ENCODE measurements around the gene STK11. TPM values are rescaled to one million over a fixed set of nuclear protein-coding genes. Genes with fewer than 3 reads are reported as not detected.

STK11 gene
- total and polyA plus RNA-seq, 2 experiments from 2014 or later = 19.4 to 96.5 TPM

DNA sequence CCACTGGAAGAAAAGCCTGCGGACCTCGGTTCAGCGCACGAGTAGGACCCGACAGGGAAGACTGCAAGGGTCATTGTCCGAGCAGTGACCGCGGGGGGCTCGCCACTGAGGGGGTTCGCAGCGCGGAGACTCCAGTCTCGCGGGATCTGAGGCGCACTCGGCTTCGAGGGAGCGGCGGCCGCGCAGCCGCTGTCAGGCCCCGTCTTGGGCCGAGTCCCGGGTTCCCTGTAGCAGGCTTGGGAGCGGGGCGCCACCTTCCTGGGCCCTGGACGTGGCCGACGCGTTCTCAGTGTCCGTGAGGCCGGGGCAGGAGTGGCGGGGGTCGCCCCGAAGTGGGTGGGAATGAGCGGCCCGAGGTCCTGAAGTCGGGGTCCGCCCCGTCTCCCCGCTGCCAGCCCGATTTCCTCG is 69.3 kb downstream of the STK11 start:
- peaks cover 48% of the 10 kb centered on the region for H3K4me1 Mint-ChIP-seq
- peaks cover 43% of the 10 kb centered on the region for H3K27me3 Mint-ChIP-seq (ENCODE audit: insufficient read depth, low read depth, poor library complexity)
- H3K4me3 Mint-ChIP-seq = peak overlapping the region; percentile 75
- Histone ChIP-seq H3K9me2 (ENCODE audit: insufficient read depth) (no peaks in the 10 kb centered on the region), H3K27me3 (ENCODE audit: insufficient read depth) (no peaks in the 10 kb centered on the region), H2AFZ (no peak overlapping the region), H3K4me1 (ENCODE audit: insufficient read depth) (peaks cover 31% of the 10 kb centered on the region), H3K4me3 (peak overlapping the region; percentile 88), H3K27ac (ENCODE audit: low read depth) (peak overlapping the region; percentile 91), H4K20me1 (replicated peaks; ENCODE audit: insufficient read depth) (peaks cover 34% of the 10 kb centered on the region), H3K36me3 (ENCODE audit: insufficient read depth) (peaks cover 31% of the 10 kb centered on the region), H3K4me2 (peak overlapping the region; percentile 97), H3F3A (replicated peaks; ENCODE audit: low read depth) (peaks cover 64% of the 10 kb centered on the region), H3K79me2 (replicated peaks; ENCODE audit: insufficient read depth) (peaks cover 47% of the 10 kb centered on the region)
- ATAC-seq (peak; percentile 13), DNase-seq (ENCODE audit: low spot score) (peak; percentile 65)
- peaks cover 58% of the 10 kb centered on the region for H3K36me3 Mint-ChIP-seq (ENCODE audit: low read depth)
- H3K9me3 Mint-ChIP-seq = no peaks in the 10 kb centered on the region; the same call in 2 of the 3 replicates
- H3K27ac Mint-ChIP-seq = peak overlapping the region; percentile 97
- TF ChIP-seq JUNB (IDR thresholded peaks at IDR 0.05; ENCODE audit: unreplicated experiment) (no peak), EZH2 (IDR thresholded peaks at IDR 0.05; ENCODE audit: low read depth, unreplicated experiment) (no peak), STAT1 (IDR thresholded peaks at IDR 0.05; ENCODE audit: unreplicated experiment) (no peak), ZNF331 (CRISPR knock-in tag; IDR thresholded peaks at IDR 0.05; ENCODE audit: low read depth) (no peak), CREB1 (CRISPR knock-in tag; IDR thresholded peaks at IDR 0.05; ENCODE audit: low read depth) (no peak), NANOG (IDR thresholded peaks at IDR 0.05; ENCODE audit: borderline replicate concordance) (no peak)

DNA sequence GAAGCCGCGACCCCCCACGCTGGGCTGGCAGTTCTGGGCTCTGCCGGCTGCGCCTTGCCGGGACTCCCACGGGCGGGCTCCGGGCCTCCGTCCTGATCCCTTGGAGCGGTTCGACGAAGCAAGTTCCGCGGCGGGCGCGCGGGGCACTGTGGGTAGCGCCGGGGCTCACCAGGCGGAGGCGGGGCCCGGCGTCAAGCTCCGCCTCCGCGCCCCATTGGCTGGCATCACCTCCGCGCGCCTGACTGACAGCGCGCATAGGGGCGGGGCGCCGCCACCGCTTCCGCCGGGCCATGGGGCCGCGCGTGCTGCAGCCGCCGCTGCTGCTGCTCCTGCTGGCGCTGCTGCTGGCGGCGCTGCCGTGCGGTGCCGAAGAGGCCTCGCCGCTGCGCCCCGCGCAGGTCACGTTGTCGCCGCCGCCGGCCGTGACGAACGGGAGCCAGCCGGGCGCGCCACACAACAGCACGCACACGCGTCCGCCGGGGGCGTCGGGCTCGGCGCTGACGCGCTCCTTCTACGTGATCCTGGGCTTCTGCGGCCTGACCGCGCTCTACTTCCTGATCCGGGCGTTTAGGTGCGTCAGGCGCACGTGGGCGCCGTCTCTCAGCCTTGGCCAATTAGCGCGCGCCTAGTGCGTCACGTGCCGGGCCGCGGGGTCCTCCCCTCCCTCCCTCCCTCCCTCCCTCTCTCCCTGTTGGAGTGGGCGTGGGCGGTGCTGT is 69.8 kb downstream of the STK11 start, which contains the start of gene FAM174C:
TSS of gene FAM174C (plus strand) at position 271 of the 716 bp plus-strand sequence. CDS start at position 291, 20 bp downstream.
- Mint-ChIP-seq H3K4me3 (peak within 1 kb of the TSS; percentile 77), H3K4me1 (peaks cover 48% of the 10 kb centered on the region), H3K27me3 (ENCODE audit: insufficient read depth, low read depth, poor library complexity) (peaks cover 44% of the 10 kb centered on the region), H3K36me3 (ENCODE audit: low read depth) (peaks cover 55% of the 10 kb centered on the region), H3K27ac (peak within 1 kb of the TSS; percentile 97), H3K9me3 (no peaks in the 10 kb centered on the region; the same call in 2 of the 3 replicates)
- Histone ChIP-seq H3K27ac (ENCODE audit: low read depth) (peak within 1 kb of the TSS; percentile 94), H3K79me2 (replicated peaks; ENCODE audit: insufficient read depth) (peaks cover 41% of the 10 kb centered on the region), H2AFZ (no peak within 1 kb of the TSS), H4K20me1 (replicated peaks; ENCODE audit: insufficient read depth) (peaks cover 29% of the 10 kb centered on the region), H3K9me2 (ENCODE audit: insufficient read depth) (no peaks in the 10 kb centered on the region), H3K4me1 (ENCODE audit: insufficient read depth) (peaks cover 26% of the 10 kb centered on the region), H3F3A (replicated peaks; ENCODE audit: low read depth) (peaks cover 62% of the 10 kb centered on the region), H3K36me3 (ENCODE audit: insufficient read depth) (peaks cover 29% of the 10 kb centered on the region), H3K4me2 (peak within 1 kb of the TSS; percentile 97), H3K4me3 (peak within 1 kb of the TSS; percentile 88), H3K27me3 (ENCODE audit: insufficient read depth) (no peaks in the 10 kb centered on the region)
- TF ChIP-seq POLR2AphosphoS5 (IDR thresholded peaks at IDR 0.05; ENCODE audit: low read depth) (peak; percentile 87), EZH2phosphoT487 (IDR thresholded peaks at IDR 0.05; ENCODE audit: unreplicated experiment) (no peak), NANOG (IDR thresholded peaks at IDR 0.05; ENCODE audit: borderline replicate concordance) (no peak), CREB1 (CRISPR knock-in tag; IDR thresholded peaks at IDR 0.05; ENCODE audit: low read depth) (peak; percentile 92)
- TF ChIP-seq, protein P1, sequence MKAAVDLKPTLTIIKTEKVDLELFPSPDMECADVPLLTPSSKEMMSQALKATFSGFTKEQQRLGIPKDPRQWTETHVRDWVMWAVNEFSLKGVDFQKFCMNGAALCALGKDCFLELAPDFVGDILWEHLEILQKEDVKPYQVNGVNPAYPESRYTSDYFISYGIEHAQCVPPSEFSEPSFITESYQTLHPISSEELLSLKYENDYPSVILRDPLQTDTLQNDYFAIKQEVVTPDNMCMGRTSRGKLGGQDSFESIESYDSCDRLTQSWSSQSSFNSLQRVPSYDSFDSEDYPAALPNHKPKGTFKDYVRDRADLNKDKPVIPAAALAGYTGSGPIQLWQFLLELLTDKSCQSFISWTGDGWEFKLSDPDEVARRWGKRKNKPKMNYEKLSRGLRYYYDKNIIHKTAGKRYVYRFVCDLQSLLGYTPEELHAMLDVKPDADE (IDR thresholded peaks at IDR 0.05) = peak; percentile 67
- TF ChIP-seq, protein P2, sequence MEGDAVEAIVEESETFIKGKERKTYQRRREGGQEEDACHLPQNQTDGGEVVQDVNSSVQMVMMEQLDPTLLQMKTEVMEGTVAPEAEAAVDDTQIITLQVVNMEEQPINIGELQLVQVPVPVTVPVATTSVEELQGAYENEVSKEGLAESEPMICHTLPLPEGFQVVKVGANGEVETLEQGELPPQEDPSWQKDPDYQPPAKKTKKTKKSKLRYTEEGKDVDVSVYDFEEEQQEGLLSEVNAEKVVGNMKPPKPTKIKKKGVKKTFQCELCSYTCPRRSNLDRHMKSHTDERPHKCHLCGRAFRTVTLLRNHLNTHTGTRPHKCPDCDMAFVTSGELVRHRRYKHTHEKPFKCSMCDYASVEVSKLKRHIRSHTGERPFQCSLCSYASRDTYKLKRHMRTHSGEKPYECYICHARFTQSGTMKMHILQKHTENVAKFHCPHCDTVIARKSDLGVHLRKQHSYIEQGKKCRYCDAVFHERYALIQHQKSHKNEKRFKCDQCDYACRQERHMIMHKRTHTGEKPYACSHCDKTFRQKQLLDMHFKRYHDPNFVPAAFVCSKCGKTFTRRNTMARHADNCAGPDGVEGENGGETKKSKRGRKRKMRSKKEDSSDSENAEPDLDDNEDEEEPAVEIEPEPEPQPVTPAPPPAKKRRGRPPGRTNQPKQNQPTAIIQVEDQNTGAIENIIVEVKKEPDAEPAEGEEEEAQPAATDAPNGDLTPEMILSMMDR (conservative IDR thresholded peaks at IDR 0.05; ENCODE audit: low read depth in 2 of 2) = no peak
- TF ChIP-seq, protein P3, sequence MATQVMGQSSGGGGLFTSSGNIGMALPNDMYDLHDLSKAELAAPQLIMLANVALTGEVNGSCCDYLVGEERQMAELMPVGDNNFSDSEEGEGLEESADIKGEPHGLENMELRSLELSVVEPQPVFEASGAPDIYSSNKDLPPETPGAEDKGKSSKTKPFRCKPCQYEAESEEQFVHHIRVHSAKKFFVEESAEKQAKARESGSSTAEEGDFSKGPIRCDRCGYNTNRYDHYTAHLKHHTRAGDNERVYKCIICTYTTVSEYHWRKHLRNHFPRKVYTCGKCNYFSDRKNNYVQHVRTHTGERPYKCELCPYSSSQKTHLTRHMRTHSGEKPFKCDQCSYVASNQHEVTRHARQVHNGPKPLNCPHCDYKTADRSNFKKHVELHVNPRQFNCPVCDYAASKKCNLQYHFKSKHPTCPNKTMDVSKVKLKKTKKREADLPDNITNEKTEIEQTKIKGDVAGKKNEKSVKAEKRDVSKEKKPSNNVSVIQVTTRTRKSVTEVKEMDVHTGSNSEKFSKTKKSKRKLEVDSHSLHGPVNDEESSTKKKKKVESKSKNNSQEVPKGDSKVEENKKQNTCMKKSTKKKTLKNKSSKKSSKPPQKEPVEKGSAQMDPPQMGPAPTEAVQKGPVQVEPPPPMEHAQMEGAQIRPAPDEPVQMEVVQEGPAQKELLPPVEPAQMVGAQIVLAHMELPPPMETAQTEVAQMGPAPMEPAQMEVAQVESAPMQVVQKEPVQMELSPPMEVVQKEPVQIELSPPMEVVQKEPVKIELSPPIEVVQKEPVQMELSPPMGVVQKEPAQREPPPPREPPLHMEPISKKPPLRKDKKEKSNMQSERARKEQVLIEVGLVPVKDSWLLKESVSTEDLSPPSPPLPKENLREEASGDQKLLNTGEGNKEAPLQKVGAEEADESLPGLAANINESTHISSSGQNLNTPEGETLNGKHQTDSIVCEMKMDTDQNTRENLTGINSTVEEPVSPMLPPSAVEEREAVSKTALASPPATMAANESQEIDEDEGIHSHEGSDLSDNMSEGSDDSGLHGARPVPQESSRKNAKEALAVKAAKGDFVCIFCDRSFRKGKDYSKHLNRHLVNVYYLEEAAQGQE (IDR thresholded peaks at IDR 0.05; ENCODE audit: unreplicated experiment) = no peak
- ATAC-seq (peak; percentile 55), DNase-seq (ENCODE audit: low spot score) (peak; percentile 98)

Measured in GM23338 (cell line).